Activated naive CD4-positive, alpha-beta T cell treated with anti-CD3 and anti-CD28 coated beads, Interleukin-2, amount 50 U/mL, for 16 hours (primary cell): ENCODE results near the gene DUSP10.

ENCODE experiments used
- DNase-seq: peaks from one replicate; pipeline ENCODE4 v3.0.0-alpha.2; 2020

Gene DUSP10

GRCh38 chr1:221728037-221728505 is 13.8 kb downstream of the DUSP10 start:
- DNase-seq: no peak

- DNase-seq: no peak
These were observed 14.5 kb downstream of the DUSP10 start for GRCh38 chr1:221727146-221728036.

GRCh38 chr1:221725735-221726672 is 15.9 kb downstream of the DUSP10 start:
- DNase-seq: no peak

GRCh38 chr1:221724931-221725605 is 16.8 kb downstream of the DUSP10 start:
- DNase-seq: no peak

GRCh38 chr1:221723848-221724236 is 18.0 kb downstream of the DUSP10 start:
- DNase-seq: no peak

- DNase-seq: no peak
These were observed 18.7 kb downstream of the DUSP10 start for GRCh38 chr1:221723018-221723847.

- no peak for DNase-seq
These were observed 19.5 kb downstream of the DUSP10 start for GRCh38 chr1:221722254-221723017.

- DNase-seq: no peak
These were observed 21.3 kb downstream of the DUSP10 start for GRCh38 chr1:221720545-221720944.

- no peak for DNase-seq
These were observed 21.9 kb downstream of the DUSP10 start for GRCh38 chr1:221719987-221720386.

- no peak for DNase-seq
These were observed 22.7 kb downstream of the DUSP10 start for GRCh38 chr1:221719278-221719597.

GRCh38 chr1:221718381-221719277 is 23.3 kb downstream of the DUSP10 start:
- DNase-seq: no peak

GRCh38 chr1:221717485-221717853 is 24.4 kb downstream of the DUSP10 start:
- no peak for DNase-seq

GRCh38 chr1:221716713-221717484 is 25.0 kb downstream of the DUSP10 start:
- no peak for DNase-seq

- no peak for DNase-seq
These were observed 26.3 kb downstream of the DUSP10 start for GRCh38 chr1:221715321-221716169.

- no peak for DNase-seq
These were observed 27.4 kb downstream of the DUSP10 start for GRCh38 chr1:221714227-221715152.

- DNase-seq: peak; percentile 49
These were observed 29.0 kb downstream of the DUSP10 start for GRCh38 chr1:221712776-221713431.

GRCh38 chr1:221712198-221712684 is 29.6 kb downstream of the DUSP10 start:
- DNase-seq: peak; percentile 19
